ENCODE measurements around the gene PPA2. TPM values are rescaled to one million over a fixed set of nuclear protein-coding genes. Genes with fewer than 3 reads are reported as not detected.

PPA2 gene
- polyA plus RNA-seq, 4 donors: 93.4 to 120 (median 104) TPM

GRCh38 chr4:105400901-105401677 is 72.8 kb downstream of the PPA2 start:
- DNase-seq (ENCODE audit: low read depth in 4 of 4, low spot score in 2 of 4): no peak

- DNase-seq (ENCODE audit: low read depth in 4 of 4, low spot score in 2 of 4): no peak
Observed at GRCh38 chr4:105399532-105400161, 74.2 kb downstream of the PPA2 start.

GRCh38 chr4:105392858-105393257 is 81.0 kb downstream of the PPA2 start:
- no peak for DNase-seq (ENCODE audit: low read depth in 4 of 4, low spot score in 2 of 4)

DNA sequence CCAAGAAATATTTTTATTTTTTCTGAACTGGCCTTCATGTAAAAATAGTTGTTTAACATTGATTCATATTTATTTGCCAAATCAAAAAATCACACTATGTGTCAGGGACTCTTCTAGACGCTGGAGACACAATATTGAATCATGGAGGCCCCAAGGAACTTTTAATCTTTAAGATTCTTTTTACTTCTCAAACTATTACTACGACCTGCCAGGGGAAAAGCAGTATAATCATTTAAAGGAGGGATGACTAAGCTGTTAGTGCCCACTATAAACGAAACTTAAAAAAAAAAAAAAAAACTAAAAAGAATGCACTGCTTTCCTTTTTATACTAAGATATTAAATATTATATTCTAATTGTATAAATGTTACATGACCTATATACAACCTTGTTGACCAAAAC is 84.7 kb downstream of the PPA2 start:
- DNase-seq (ENCODE audit: low read depth in 4 of 4, low spot score in 2 of 4): no peak

DNA sequence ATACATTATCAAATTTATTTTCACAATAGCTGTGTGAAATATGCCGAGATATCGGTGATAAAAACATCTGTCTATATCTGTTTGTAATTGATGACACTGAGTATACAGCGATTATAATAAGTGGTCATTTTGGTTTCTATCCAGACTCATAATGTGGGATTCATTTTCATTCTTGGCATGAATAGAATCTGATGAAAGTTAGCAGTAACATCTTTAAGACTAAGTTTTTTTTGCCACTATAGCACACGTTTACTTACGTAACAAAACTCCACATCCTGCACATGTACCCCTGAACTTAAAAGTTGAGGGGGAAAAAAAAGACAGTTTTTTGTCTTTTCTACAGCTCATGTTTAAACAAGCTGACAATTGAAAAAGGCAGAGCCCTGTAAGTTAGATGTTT is 86.4 kb downstream of the PPA2 start:
- no peak for DNase-seq (ENCODE audit: low read depth in 4 of 4, low spot score in 2 of 4)

DNA sequence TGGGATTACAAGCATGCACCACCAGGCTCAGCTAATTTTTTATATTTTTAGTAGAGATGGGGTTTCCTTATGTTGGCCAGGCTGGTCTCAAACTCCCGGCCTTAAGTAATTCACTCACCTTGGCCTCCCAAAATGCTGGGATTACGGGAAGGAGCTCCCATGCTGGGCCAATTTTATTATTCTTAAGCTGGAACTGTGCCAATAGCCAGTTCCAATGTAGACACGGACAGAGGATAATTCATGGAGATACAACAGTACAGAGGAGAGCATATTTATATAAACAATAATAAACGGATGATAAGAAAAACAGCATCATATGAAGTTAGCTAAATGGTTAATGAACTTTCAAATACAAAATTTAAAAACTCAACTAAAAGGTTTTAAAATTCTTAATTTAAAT is 87.8 kb downstream of the PPA2 start:
- DNase-seq (ENCODE audit: low read depth in 4 of 4, low spot score in 2 of 4): no peak

- no peak for DNase-seq (ENCODE audit: low read depth in 4 of 4, low spot score in 2 of 4)
Observed at GRCh38 chr4:105374071-105374470, 99.8 kb downstream of the PPA2 start.

- DNase-seq (ENCODE audit: low read depth in 4 of 4, low spot score in 2 of 4): no peak
Observed at GRCh38 chr4:105373324-105373723, 100.5 kb downstream of the PPA2 start.

DNA sequence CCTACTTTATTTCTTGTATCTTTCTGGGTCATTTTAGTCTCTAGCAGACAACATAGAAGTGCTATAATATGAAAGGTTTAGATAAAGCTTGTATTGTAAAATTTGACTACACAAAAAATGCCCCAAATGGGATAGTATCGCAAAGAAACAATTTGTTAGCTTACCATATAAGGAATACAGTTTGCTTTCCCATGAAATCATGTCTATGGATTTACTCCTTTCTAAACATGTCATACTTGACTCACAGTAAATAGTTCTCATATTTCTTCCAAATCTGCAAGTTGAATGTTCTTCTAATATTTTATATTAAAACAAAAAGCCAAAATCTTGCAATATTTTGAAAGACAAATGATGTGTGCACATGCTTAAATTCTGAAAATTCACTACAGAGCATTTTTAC is 103.9 kb downstream of the PPA2 start:
- DNase-seq (ENCODE audit: low read depth in 4 of 4, low spot score in 2 of 4): no peak

DNA sequence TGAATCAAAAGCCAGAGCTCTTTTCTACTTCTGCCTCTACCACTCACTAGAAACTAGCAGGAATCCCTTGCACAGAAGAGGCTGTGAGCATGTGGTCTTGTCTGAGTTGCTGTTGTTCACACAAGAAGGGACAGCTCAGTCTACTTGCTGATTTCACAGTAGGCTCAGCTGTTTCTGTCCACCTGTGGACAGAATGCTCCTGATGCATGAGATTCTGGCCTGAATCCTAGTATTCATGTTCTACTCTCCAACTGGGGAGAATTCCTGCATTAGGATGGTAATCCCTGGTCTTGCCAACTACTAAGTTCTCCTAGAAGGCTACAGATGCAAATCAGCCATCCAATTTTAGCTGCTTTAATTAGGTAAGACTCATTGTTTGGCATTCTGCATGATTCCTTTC is 112.8 kb downstream of the PPA2 start:
- no peak for DNase-seq (ENCODE audit: low read depth in 4 of 4, low spot score in 2 of 4)

- DNase-seq (ENCODE audit: low read depth in 4 of 4, low spot score in 2 of 4): no peak
Observed at GRCh38 chr4:105357258-105357980, 116.4 kb downstream of the PPA2 start.

GRCh38 chr4:105356194-105356593 is 117.7 kb downstream of the PPA2 start:
- no peak for DNase-seq (ENCODE audit: low read depth in 4 of 4, low spot score in 2 of 4)

- no peak for DNase-seq (ENCODE audit: low read depth in 4 of 4, low spot score in 2 of 4)
Observed at GRCh38 chr4:105352826-105353225, 121.0 kb downstream of the PPA2 start.

DNA sequence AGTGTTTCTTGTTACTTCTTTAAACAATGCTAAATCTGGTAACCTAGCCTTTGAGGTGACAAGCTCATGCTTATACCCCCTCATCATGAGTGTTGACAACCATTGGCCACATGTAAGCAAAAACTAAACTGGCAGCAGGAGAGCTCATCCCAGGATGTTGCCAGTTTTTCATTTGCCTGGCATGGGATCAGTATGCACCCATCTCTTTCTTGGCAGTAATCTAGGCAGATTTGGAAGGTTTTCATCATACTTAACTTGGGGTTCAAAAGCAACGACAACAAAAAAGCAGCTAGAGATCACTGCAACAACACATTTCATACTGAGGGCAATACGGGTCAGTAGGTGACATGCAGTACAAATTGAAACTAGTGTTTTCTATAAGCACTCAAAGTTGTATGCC is 122.0 kb downstream of the PPA2 start:
- DNase-seq (ENCODE audit: low read depth in 4 of 4, low spot score in 2 of 4): no peak

DNA sequence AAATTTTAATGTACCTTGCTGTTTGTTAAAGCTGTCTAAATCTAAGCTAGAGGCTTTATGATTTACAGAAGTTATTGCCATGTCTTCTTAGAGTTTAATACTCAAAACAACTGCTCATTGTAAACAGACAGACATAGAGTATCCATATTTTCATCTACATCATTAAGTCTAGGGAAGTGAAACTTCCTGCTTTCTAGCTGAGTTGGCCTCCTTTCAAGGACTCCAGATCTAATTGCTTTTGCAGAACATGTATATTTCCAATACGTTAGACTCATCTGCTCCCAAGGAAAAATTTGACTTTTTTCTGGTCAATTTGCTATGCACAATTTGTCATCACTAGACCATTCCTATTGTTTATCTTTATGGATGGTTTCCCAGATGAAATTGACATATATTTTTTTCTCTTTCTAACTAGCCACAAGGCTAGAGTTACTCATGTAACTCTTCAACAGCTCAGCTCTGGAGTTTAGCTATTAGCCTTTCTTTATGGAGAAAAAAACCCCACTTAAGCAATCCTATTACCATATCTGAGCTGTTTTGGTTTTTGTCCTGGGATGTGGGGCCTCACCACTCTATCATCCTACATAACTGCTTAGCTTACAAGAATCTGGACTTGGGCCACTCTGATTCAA is 122.9 kb downstream of the PPA2 start:
- no peak for DNase-seq (ENCODE audit: low read depth in 4 of 4, low spot score in 2 of 4)

- no peak for DNase-seq (ENCODE audit: low read depth in 4 of 4, low spot score in 2 of 4)
Observed at GRCh38 chr4:105348719-105349118, 125.1 kb downstream of the PPA2 start.

DNA sequence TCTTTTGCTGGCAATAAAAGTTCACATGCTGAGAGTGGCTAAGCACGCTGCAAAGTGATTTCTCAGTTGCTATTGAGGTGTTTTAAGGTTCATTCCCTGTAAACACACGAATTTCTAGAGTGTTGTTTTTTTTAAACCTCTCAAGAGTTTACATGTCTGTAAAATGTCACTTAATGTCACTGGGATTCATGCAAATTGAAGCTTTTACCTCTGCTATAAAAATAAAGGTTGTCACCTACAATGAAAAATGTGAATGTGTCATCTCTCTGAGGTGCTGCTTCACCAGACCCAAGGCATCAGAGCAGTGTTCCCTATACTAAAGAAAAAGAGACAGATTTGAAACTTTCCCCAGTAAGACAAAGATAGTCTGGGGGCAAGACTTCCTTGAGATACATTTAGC is 127.0 kb downstream of the PPA2 start:
- no peak for DNase-seq (ENCODE audit: low read depth in 4 of 4, low spot score in 2 of 4)

DNA sequence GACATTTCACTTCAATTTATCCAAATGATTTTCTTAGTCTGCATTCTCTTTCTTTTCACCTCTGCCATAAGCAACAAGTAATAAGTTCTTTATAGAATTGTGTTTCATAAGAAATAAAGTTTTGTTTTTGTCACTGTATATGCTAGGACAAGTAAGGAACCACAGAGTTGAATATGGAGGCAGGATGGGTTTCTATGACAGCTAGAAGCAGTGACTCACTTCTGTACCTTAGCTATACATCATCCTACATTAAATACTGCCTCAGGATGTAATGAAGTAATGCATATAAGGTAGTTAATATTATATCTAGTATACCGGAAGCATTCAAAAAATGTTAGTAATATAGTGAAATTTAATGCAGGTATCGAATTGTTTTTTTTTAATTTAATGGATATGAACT is 128.0 kb downstream of the PPA2 start:
- DNase-seq (ENCODE audit: low read depth in 4 of 4, low spot score in 2 of 4): no peak

- no peak for DNase-seq (ENCODE audit: low read depth in 4 of 4, low spot score in 2 of 4)
Observed at GRCh38 chr4:105345358-105345757, 128.5 kb downstream of the PPA2 start.

DNA sequence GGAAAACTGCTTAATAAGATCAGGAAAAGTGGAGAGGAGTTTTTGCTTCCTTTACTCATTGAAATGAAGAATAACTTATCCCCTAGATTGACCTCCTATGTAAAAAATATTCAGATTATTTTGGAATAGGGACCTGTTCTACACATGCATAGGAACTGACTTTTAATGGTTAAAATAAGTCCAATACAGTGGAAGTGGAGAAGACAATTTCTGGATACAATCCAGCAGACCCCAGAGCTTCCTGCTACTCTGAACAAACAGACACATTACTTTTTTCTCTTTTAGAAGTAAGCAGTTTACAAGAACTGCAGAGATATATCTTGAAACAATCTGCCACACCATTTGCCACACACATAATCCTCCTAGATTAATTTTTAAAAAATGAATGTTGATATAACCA is 129.7 kb downstream of the PPA2 start:
- DNase-seq (ENCODE audit: low read depth in 4 of 4, low spot score in 2 of 4): no peak
